GM12878 (cell line): ENCODE data around the gene ATXN3.

ENCODE experiments used
- ASH2L ChIP-seq: fragments of 300-600, 200-600 bp; sonication (generic); IDR thresholded peaks from 2 replicates; pipeline ENCODE4 v1.6.1; 2017; ENCODE audit warnings: low read depth, mild to moderate bottlenecking, borderline replicate concordance
- FOS ChIP-seq: IDR thresholded peaks from 3 replicates; pipeline ENCODE4 v1.6.1; 2011; ENCODE audit warnings: borderline replicate concordance; ENCODE audit not compliant: insufficient read length; ENCODE audit errors: extremely low read depth
- POLR2AphosphoS5 ChIP-seq: IDR thresholded peaks from 2 replicates; pipeline ENCODE4 v1.6.1; 2011; ENCODE audit warnings: mild to moderate bottlenecking, low read length, inconsistent platforms
- USF2 ChIP-seq: IDR thresholded peaks from 2 replicates; pipeline ENCODE4 v1.6.1; 2011; ENCODE audit warnings: low read depth, low read length, improper control_type of control experiment, borderline replicate concordance
- YY1 ChIP-seq: IDR thresholded peaks from 2 replicates; pipeline ENCODE4 v1.6.1; 2011; ENCODE audit warnings: low read depth, mild to moderate bottlenecking, low read length
- TF ChIP-seq, protein P1 (sequence below), 3 experiments: IDR thresholded peaks in 2 of 3; conservative IDR thresholded peaks in 1 of 3; 2 replicates each; pipeline ENCODE4 v1.5.1; 2011; ENCODE audit warnings: low read depth in 3 of 3, low read length in 3 of 3, mild to moderate bottlenecking in 3 of 3, control low read depth in 2 of 3, moderate library complexity in 2 of 3, inconsistent platforms in 1 of 3, mixed read lengths in 1 of 3; ENCODE audit not compliant: control insufficient read depth in 2 of 3, insufficient read depth in 1 of 3; ENCODE audit errors: extremely low read depth in 1 of 3

GRCh38 chr14:92021523-92021922 lies 84.9 kb downstream of the ATXN3 start:
- TF ChIP-seq USF2 (no peak), POLR2AphosphoS5 (no peak), FOS (no peak), ASH2L (no peak), YY1 (no peak)
- TF ChIP-seq, protein P1, sequence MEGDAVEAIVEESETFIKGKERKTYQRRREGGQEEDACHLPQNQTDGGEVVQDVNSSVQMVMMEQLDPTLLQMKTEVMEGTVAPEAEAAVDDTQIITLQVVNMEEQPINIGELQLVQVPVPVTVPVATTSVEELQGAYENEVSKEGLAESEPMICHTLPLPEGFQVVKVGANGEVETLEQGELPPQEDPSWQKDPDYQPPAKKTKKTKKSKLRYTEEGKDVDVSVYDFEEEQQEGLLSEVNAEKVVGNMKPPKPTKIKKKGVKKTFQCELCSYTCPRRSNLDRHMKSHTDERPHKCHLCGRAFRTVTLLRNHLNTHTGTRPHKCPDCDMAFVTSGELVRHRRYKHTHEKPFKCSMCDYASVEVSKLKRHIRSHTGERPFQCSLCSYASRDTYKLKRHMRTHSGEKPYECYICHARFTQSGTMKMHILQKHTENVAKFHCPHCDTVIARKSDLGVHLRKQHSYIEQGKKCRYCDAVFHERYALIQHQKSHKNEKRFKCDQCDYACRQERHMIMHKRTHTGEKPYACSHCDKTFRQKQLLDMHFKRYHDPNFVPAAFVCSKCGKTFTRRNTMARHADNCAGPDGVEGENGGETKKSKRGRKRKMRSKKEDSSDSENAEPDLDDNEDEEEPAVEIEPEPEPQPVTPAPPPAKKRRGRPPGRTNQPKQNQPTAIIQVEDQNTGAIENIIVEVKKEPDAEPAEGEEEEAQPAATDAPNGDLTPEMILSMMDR (IDR thresholded peaks at IDR 0.05 in 2 of 3, conservative IDR thresholded peaks at IDR 0.05 in 1 of 3; ENCODE audit: control insufficient read depth in 2 of 3, extremely low read depth in 1 of 3, insufficient read depth in 1 of 3, low read depth in 3 of 3, low read length in 3 of 3) = no peak
